K562 (cell line): ENCODE results near the gene ITPR2.

ENCODE experiments used
- CBX2 ChIP-seq: fragments of 200-600 bp; sonication (generic); IDR thresholded peaks from one replicate; pipeline ENCODE4 v1.6.1; 2012; ENCODE audit warnings: mild to moderate bottlenecking, low read length, inconsistent platforms; ENCODE audit not compliant: insufficient read depth, poor library complexity, severe bottlenecking
- ZNF232 ChIP-seq: sonication (generic); formaldehyde crosslinking; IDR thresholded peaks from 2 replicates; pipeline ENCODE4 v1.8.0; 2022; ENCODE audit warnings: mild to moderate bottlenecking, missing genetic modification reagents
- TF ChIP-seq, protein P1 (sequence below), 3 experiments: IDR thresholded peaks in 2 of 3; conservative IDR thresholded peaks in 1 of 3; 2 replicates each; pipeline ENCODE4 v1.5.1; 2011 to 2012; ENCODE audit warnings: low read length in 3 of 3, mild to moderate bottlenecking in 3 of 3, control low read depth in 2 of 3, improper control_type of control experiment in 1 of 3, inconsistent platforms in 1 of 3, low read depth in 1 of 3, mixed read lengths in 1 of 3, moderate library complexity in 1 of 3; ENCODE audit not compliant: insufficient read depth in 2 of 3

DNA sequence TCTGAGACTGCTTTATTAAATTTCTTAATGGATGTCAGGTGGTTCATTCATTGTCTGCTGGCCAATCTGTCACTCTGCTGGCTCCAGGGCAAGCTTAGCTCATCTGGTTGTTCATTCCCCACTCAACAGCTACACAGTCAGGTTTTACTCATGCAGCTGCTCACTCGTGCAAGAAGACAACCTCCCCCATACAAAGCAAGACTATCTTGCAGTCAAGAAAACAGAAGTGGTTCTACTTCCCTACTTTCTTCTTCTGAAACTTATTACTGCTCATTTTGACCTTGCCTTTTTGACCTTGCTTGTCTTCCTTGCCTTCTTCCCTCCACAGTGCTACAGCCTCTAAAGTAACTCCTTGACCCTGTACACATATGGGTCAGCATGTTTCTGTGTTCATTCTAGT is 359.7 kb downstream of the ITPR2 start:
- TF ChIP-seq CBX2 (no peak), ZNF232 (CRISPR knock-in tag) (no peak)
- TF ChIP-seq, protein P1, sequence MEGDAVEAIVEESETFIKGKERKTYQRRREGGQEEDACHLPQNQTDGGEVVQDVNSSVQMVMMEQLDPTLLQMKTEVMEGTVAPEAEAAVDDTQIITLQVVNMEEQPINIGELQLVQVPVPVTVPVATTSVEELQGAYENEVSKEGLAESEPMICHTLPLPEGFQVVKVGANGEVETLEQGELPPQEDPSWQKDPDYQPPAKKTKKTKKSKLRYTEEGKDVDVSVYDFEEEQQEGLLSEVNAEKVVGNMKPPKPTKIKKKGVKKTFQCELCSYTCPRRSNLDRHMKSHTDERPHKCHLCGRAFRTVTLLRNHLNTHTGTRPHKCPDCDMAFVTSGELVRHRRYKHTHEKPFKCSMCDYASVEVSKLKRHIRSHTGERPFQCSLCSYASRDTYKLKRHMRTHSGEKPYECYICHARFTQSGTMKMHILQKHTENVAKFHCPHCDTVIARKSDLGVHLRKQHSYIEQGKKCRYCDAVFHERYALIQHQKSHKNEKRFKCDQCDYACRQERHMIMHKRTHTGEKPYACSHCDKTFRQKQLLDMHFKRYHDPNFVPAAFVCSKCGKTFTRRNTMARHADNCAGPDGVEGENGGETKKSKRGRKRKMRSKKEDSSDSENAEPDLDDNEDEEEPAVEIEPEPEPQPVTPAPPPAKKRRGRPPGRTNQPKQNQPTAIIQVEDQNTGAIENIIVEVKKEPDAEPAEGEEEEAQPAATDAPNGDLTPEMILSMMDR (IDR thresholded peaks at IDR 0.05 in 2 of 3, conservative IDR thresholded peaks at IDR 0.05 in 1 of 3; ENCODE audit: insufficient read depth in 2 of 3, low read depth in 1 of 3, low read length in 3 of 3): no peak
